Epithelial cell of esophagus (primary cell): ENCODE results near the gene RBBP8NL.

Experiments
- DNase-seq: peaks from one replicate; pipeline ENCODE4 v3.0.0; 2010; ENCODE audit warnings: low read depth
- H3K4me3 ChIP-seq: 2 replicates; pipeline ENCODE4 v1.5.1; 2011; ENCODE audit warnings: mild to moderate bottlenecking, low read length, control low read depth
- TF ChIP-seq, protein P1 (sequence below): IDR thresholded peaks from 2 replicates; pipeline ENCODE4 v1.5.1; 2011; ENCODE audit warnings: low read depth, mild to moderate bottlenecking, low read length, control low read depth, inconsistent platforms; ENCODE audit not compliant: insufficient read depth; ENCODE audit errors: missing control alignments

The RBBP8NL gene

DNA sequence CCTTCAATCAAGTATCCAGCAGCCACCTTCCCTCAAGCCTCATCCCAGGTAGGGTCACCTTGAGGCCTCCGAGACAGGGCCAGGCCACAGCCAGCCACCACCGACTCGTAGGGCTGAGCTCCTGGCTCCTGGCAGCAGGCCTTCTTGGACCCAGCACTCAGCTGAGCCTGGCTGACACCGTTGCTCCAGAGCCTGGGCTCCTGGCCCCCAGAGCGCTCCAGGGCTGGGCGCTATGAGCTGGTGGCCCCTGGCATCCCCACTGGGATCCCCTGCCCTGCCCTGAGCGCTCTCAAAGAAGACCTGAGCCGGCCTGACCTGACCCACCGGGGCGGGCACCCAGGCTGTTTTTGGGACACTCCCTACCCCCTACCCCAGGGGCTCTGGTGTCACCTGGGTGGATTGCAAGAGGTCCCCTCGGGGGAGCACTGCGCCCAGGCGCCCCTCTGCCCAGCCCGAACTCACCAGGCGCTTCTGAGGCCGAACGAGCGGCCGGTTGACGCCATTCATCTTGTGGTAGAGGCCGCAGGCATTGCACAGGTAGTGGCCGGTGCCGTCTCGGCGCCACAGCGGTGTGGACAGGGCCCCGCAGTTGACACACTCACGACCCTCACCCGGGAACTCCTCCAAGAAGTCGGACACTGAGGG is 45.7 kb upstream of the RBBP8NL start:
- H3K4me3 ChIP-seq = no peak overlapping the region
- DNase-seq = no peak
- TF ChIP-seq, protein P1, sequence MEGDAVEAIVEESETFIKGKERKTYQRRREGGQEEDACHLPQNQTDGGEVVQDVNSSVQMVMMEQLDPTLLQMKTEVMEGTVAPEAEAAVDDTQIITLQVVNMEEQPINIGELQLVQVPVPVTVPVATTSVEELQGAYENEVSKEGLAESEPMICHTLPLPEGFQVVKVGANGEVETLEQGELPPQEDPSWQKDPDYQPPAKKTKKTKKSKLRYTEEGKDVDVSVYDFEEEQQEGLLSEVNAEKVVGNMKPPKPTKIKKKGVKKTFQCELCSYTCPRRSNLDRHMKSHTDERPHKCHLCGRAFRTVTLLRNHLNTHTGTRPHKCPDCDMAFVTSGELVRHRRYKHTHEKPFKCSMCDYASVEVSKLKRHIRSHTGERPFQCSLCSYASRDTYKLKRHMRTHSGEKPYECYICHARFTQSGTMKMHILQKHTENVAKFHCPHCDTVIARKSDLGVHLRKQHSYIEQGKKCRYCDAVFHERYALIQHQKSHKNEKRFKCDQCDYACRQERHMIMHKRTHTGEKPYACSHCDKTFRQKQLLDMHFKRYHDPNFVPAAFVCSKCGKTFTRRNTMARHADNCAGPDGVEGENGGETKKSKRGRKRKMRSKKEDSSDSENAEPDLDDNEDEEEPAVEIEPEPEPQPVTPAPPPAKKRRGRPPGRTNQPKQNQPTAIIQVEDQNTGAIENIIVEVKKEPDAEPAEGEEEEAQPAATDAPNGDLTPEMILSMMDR = no peak

DNA sequence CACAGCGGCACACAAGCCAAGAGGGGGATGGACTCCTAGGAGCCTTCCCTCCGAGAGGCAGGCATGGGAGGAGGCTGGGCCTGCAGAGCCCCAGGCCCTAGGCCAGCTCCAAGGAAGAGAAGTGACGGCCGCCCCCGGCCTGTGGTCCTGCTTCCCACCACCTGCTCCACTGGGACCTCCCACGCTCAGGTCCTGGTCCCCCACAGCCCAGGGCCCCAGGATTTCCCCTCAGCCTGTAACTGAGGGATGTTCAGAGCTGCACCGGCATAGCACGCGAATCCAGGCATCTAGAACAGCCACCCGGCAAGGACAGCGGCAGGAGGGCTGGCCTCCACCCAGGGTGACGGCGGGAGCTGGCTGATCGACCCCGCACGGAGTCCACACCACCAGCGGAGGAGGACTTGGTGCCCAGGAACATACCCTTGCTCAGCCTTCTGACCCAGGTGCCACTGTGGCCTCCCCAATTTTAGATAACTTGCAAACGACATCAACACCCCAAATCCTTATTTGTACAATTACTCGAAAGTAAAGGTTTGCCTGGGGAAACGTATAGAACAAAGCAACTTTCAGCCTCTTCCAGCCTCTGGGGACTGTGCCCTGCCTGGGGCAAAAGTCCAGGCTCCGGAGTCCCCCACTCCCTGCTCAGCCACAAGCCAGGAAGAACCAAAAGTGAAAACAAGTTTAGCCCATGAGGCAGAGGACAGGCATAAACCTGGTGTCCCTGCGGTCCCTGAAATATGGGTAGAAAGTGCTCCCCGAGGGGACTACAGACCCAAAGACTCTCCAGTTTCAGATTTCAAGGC is 45.0 kb upstream of the RBBP8NL start:
- TF ChIP-seq, protein P1 = no peak
- no peak overlapping the region for H3K4me3 ChIP-seq
- no peak for DNase-seq

DNA sequence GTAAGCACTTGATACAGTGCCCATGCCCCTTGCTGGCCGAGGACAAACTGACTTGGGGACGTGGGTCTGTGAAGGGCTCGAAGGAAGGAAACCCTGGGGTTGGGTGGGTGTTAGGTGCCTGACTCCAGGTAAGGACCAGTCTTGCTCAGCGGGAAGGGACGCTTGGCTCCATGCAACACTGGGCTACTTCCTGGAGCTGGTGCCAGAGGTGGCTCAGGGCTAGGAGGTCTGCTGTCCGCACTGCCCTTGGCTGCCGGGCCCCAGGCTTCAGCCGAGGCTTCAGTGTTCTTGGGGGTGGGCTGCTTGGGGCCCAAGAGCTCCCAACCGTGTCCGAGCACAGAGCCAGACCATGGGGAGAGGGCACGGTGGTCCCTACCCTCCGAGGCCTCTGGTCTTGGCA is 43.1 kb upstream of the RBBP8NL start:
- DNase-seq = no peak
- TF ChIP-seq, protein P1 = no peak

DNA sequence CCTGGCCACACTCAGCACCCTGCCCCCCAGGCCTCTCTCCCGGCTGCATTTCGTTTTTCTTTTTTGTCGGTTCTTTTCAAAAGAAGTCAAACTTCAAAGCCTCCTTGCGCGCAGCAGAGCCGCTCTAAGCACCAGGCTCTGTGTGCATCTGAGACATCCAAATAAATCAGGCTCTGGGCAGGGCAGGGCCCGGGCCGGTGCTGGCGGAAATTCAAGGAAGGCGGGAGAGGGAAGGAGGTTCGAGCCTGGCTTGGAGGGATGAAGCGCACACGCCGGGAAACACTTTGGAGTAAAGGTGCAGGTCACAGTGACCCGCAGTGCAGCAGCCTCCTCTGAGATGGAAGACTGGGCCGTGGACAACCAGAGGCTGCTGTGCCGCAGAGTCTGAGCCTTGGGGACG is 42.7 kb upstream of the RBBP8NL start:
- H3K4me3 ChIP-seq = no peak overlapping the region
- DNase-seq = no peak
- TF ChIP-seq, protein P1 = no peak

More for the DNA sequence above, 43.1 kb upstream of the RBBP8NL start:
- H3K4me3 ChIP-seq = no peak overlapping the region

DNA sequence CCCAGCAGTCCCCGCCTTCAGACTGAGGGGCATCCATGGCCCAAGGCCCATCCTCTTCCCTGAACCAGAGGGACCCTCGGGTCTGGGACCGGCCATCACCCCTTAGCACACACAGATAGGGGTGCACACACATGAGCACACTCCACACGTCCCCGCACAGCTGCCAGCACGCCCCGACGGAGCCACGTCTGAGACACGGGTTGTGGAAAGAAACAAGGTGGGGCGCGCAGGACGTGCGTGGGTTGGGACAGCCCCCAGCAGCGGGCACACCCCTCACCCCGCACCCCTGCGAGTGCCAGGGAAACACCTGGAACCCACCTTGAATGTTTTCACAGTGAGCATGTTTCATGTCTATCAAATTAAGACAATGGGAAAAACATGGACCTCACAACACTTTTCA is 42.0 kb upstream of the RBBP8NL start:
- no peak overlapping the region for H3K4me3 ChIP-seq
- DNase-seq = no peak
- TF ChIP-seq, protein P1 = no peak

DNA sequence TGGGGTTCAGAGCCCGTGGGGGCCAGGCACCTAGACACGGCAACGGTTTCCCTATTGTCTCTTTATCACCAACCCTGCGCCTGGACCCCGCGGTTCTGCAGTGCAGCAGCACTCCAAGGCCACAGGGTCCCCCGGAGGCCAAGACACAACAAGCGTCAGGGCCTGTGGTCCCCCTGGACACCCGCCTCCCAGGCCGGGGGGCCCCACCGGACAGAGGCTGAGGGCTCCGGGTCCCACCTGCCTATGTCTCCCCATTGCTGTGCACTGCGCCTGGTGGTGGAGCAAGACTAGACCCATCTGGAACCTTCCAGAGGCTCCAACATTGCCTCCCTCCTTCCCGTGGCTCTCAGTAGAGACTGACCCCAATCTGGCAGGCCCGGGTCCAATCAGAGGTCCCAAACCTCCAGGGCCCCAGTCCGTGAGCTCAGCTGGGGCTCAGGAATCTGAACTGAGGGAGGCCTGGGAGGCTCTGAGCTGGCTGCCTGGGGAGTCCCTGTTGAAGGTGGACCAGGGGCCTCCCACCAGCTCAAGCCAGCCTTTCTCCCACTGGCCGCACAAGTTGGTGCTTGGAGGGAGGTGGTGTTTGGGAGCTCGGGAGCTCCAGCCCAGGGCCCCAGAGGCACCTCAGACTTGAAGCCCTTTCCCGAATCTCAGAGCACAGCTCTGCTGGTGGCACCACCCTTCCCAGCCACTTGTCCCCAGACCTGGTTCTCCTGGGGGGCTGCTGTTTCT is 39.6 kb upstream of the RBBP8NL start:
- no peak for DNase-seq
- H3K4me3 ChIP-seq = no peak overlapping the region
- TF ChIP-seq, protein P1 = no peak
